ENCODE data around the gene COQ5. TPM values are rescaled to one million over a fixed set of nuclear protein-coding genes. Genes with fewer than 3 reads are reported as not detected.
A peak's percentile ranks its signal among the peaks of the same experiment; 100 is the strongest.

Gene COQ5
- polyA plus RNA-seq, 3 donors, result 9.3 to 38.9 (median 30.6) TPM

GRCh38 chr12:120468325-120468820 lies 60.6 kb downstream of the COQ5 start:
- H3K9ac ChIP-seq (ENCODE audit: insufficient read depth, low read length, poor library complexity, severe bottlenecking), result peak overlapping the region; percentile 86
- under 1% methylated on average over 18 of the region's 23 CpGs for WGBS (ENCODE audit: insufficient coverage)
- H3K27ac Mint-ChIP-seq, result peak overlapping the region; percentile 86 to 97 (median 95)
- H3K4me1 ChIP-seq (ENCODE audit: control insufficient read depth in 1 of 2, insufficient read depth in 2 of 2, low read length in 2 of 2), result peaks cover 14 to 26% of the 10 kb centered on the region in 2 donors
- H3K4me1 Mint-ChIP-seq, result peaks cover 28% of the 10 kb centered on the region
- H4K20me1 ChIP-seq (ENCODE audit: insufficient read depth, low read length), result peaks cover 57% of the 10 kb centered on the region
- H3K4me3 Mint-ChIP-seq, result peak overlapping the region; percentile 95 to 98
- H3K36me3 ChIP-seq (replicated peaks in 1 of 2; ENCODE audit: control insufficient read depth in 1 of 2, insufficient read depth in 2 of 2, low read length in 2 of 2), result peaks cover 34 to 43% of the 10 kb centered on the region in 2 donors
- TF ChIP-seq CTCF (IDR thresholded peaks at IDR 0.05), result no peak
- H2AFZ ChIP-seq (ENCODE audit: insufficient read depth, low read depth, low read length, poor library complexity, severe bottlenecking), result peak overlapping the region; percentile 99
- peak overlapping the region; percentile 75 to 86 for H3K27ac ChIP-seq (ENCODE audit: low read depth in 1 of 2, low read length in 2 of 2)
- H3K9me3 Mint-ChIP-seq, result peaks cover 0 to 2% (median 0%) of the 10 kb centered on the region in 7 donors
- peaks cover 29 to 41% of the 10 kb centered on the region in 2 donors for H3K36me3 Mint-ChIP-seq
- H3K4me2 ChIP-seq (replicated peaks; ENCODE audit: extremely low read depth, low read length, poor library complexity, severe bottlenecking), result peak overlapping the region; percentile 97
- H3K9me3 ChIP-seq (replicated peaks in 1 of 2; ENCODE audit: control insufficient read depth in 1 of 2, insufficient read depth in 1 of 2, low read length in 2 of 2), result no peaks in the 10 kb centered on the region
- H3K27me3 Mint-ChIP-seq (ENCODE audit: low read depth in 3 of 3), result no peaks in the 10 kb centered on the region
- DNase-seq, result peak; percentile 57 to 80 (median 75)
- H3K27me3 ChIP-seq (ENCODE audit: control insufficient read depth in 2 of 2, insufficient read depth in 2 of 2, low read length in 2 of 2), result no peaks in the 10 kb centered on the region
- peaks cover 69% of the 10 kb centered on the region for H3K79me2 ChIP-seq (ENCODE audit: insufficient read depth, low read length)
- intact Hi-C loops (cut with micrococcal nuclease), result no loop called here
- H3K4me3 ChIP-seq (replicated peaks in 1 of 3; ENCODE audit: low read depth in 2 of 3, low read length in 3 of 3), result peak overlapping the region; percentile 54 to 81 (median 79)

GRCh38 chr12:120467439-120467838 lies 61.5 kb downstream of the COQ5 start:
- WGBS (ENCODE audit: insufficient coverage), result 100% methylated on average over 5 of the region's 6 CpGs
- H3K79me2 ChIP-seq (ENCODE audit: insufficient read depth, low read length), result peaks cover 76% of the 10 kb centered on the region
- no peak overlapping the region for H3K4me2 ChIP-seq (replicated peaks; ENCODE audit: extremely low read depth, low read length, poor library complexity, severe bottlenecking)
- H3K9me3 Mint-ChIP-seq, result peaks cover 0 to 2% (median 0%) of the 10 kb centered on the region in 7 donors
- TF ChIP-seq CTCF (IDR thresholded peaks at IDR 0.05), result no peak
- peaks cover 66% of the 10 kb centered on the region for H4K20me1 ChIP-seq (ENCODE audit: insufficient read depth, low read length)
- peaks cover 14 to 26% of the 10 kb centered on the region in 2 donors for H3K4me1 ChIP-seq (ENCODE audit: control insufficient read depth in 1 of 2, insufficient read depth in 2 of 2, low read length in 2 of 2)
- H3K27ac Mint-ChIP-seq, result peak overlapping the region in 2 of 7 donors; percentile 30 to 73
- peaks cover 28% of the 10 kb centered on the region for H3K4me1 Mint-ChIP-seq
- peaks cover 43 to 53% of the 10 kb centered on the region in 2 donors for H3K36me3 ChIP-seq (replicated peaks in 1 of 2; ENCODE audit: control insufficient read depth in 1 of 2, insufficient read depth in 2 of 2, low read length in 2 of 2)
- H3K9me3 ChIP-seq (replicated peaks in 1 of 2; ENCODE audit: control insufficient read depth in 1 of 2, insufficient read depth in 1 of 2, low read length in 2 of 2), result no peaks in the 10 kb centered on the region
- no peak overlapping the region for H3K4me3 ChIP-seq (replicated peaks in 1 of 3; ENCODE audit: low read depth in 2 of 3, low read length in 3 of 3)
- no peak overlapping the region for H2AFZ ChIP-seq (ENCODE audit: insufficient read depth, low read depth, low read length, poor library complexity, severe bottlenecking)
- peaks cover 38 to 50% of the 10 kb centered on the region in 2 donors for H3K36me3 Mint-ChIP-seq
- H3K27me3 Mint-ChIP-seq (ENCODE audit: low read depth in 3 of 3), result no peaks in the 10 kb centered on the region
- no peak overlapping the region for H3K9ac ChIP-seq (ENCODE audit: insufficient read depth, low read length, poor library complexity, severe bottlenecking)
- H3K4me3 Mint-ChIP-seq, result no peak overlapping the region
- intact Hi-C loops (cut with micrococcal nuclease), result no loop called here
- H3K27me3 ChIP-seq (ENCODE audit: control insufficient read depth in 2 of 2, insufficient read depth in 2 of 2, low read length in 2 of 2), result no peaks in the 10 kb centered on the region
- H3K27ac ChIP-seq (ENCODE audit: low read depth in 1 of 2, low read length in 2 of 2), result no peak overlapping the region
- no peak for DNase-seq
